ENCODE measurements around the gene SUGP1.
A peak's percentile ranks its signal among the peaks of the same experiment; 100 is the strongest.

Gene SUGP1, protein sequence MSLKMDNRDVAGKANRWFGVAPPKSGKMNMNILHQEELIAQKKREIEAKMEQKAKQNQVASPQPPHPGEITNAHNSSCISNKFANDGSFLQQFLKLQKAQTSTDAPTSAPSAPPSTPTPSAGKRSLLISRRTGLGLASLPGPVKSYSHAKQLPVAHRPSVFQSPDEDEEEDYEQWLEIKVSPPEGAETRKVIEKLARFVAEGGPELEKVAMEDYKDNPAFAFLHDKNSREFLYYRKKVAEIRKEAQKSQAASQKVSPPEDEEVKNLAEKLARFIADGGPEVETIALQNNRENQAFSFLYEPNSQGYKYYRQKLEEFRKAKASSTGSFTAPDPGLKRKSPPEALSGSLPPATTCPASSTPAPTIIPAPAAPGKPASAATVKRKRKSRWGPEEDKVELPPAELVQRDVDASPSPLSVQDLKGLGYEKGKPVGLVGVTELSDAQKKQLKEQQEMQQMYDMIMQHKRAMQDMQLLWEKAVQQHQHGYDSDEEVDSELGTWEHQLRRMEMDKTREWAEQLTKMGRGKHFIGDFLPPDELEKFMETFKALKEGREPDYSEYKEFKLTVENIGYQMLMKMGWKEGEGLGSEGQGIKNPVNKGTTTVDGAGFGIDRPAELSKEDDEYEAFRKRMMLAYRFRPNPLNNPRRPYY

DNA sequence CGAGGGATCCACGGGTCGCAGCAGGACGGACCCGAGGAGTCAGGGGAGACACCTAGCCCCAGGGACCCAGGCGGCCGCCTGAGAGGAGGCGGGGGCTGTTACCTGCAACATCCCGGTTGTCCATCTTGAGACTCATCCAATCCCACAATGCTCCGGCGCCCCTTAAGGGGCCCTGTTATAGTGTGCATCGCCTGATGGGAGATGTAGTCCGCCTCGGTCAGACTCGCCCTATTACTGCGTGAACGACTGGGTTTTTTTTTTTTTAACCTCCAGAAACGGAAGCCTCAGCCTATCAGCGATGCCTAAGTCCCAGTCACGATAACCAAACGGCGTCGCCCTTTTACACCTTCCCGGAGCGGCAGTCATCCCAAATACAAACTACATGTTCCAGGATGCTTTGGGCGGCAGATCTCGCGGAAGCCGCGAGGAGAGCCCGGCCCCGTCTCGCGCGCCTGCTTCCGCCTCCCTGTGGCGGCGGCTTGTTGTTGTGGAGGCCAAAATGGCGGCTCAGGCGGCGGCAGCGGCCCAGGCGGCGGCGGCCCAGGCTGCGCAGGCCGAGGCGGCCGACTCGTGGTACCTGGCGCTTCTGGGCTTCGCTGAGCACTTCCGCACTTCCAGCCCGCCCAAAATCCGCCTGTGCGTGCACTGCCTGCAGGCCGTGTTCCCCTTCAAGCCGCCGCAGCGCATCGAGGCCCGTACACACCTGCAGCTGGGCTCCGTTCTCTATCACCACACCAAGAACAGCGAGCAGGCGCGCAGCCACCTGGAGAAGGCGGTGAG, at the start of gene SUGP1, which contains the start of gene MAU2:
Gene SUGP1, minus strand, starts transcription at position 149 of the 780 bp plus-strand sequence. Its CDS starts 13 bp downstream, at position 136.
Gene MAU2, plus strand, starts transcription at position 469 of the 780 bp plus-strand sequence. Its CDS starts 31 bp downstream, at position 500.
- TF ChIP-seq, protein P1, sequence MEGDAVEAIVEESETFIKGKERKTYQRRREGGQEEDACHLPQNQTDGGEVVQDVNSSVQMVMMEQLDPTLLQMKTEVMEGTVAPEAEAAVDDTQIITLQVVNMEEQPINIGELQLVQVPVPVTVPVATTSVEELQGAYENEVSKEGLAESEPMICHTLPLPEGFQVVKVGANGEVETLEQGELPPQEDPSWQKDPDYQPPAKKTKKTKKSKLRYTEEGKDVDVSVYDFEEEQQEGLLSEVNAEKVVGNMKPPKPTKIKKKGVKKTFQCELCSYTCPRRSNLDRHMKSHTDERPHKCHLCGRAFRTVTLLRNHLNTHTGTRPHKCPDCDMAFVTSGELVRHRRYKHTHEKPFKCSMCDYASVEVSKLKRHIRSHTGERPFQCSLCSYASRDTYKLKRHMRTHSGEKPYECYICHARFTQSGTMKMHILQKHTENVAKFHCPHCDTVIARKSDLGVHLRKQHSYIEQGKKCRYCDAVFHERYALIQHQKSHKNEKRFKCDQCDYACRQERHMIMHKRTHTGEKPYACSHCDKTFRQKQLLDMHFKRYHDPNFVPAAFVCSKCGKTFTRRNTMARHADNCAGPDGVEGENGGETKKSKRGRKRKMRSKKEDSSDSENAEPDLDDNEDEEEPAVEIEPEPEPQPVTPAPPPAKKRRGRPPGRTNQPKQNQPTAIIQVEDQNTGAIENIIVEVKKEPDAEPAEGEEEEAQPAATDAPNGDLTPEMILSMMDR (IDR thresholded peaks at IDR 0.05; ENCODE audit: insufficient read depth, low read depth, low read length, missing control alignments) = peak; percentile 14
- H3K4me3 ChIP-seq (ENCODE audit: low read depth, low read length) = peak within 1 kb of the TSS; percentile 85
- peak; percentile 95 for DNase-seq (ENCODE audit: low read depth)

DNA sequence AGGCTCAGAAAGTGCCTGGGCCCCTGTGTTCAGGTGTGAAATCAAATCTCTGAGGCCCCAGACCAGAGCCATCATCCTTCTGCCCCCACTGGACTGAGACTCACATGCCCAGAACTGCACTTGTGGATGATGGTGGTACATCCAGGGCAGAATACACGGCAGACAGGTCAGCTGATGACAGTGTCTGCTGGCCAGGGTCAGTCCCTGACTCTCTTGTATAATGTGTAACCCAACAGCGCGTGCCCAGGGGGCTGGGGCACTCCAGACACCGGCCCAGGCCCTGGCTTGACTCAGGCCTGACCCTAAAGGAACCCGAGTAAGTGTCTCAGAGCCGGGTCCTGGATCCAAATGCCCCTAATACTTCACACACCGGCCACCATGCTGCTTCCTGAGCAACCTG, 47.8 kb upstream of the SUGP1 start:
- H3K4me3 ChIP-seq (ENCODE audit: low read depth, low read length) = no peak overlapping the region
- no peak for DNase-seq (ENCODE audit: low read depth)
- TF ChIP-seq, protein P1 (IDR thresholded peaks at IDR 0.05; ENCODE audit: insufficient read depth, low read depth, low read length, missing control alignments) = no peak

DNA sequence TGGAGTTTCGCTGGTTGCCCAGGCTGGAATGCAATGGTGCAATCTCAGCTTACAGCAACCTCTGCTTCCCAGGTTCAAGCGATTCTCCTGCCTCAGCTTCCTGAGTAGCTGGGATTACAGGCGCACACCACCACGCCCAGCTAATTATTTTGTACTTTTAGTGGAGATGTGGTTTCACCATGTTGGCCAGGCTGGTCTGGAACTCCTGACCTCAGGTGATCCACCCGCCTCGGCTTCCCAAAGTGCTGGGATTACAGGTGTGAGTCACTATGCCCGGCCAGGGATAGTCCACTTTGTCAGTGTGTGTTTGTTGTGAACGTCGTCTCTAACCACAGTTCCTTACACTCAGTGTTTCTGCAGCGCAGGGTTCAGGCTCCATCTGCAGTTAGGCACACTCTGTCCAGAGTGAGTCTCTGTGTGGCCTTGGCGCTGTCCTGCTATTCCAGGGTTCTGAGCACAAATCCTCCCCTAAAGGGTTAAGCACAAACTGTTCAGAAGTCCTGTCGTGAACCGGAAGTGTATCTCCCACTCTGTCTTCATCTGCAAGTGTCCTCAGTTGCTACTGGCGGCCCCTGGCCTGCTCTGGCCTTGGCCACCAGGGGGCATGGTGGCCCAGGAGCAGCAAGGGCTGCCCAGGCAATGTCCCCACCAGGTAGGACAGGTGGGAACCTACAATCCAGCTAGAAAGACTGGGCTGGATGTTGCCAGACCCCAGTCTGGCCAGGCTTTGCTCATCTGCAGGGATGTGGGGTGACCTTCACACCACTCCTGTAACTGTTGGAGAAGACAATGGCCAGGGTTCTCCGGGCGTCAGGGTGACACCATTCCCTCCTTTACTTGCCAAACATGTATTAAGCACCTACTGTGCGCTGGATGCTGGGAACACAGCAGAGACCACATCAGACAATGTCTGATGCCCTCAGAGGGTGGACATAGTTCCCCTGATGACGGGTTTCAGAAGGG, 46.4 kb upstream of the SUGP1 start:
- TF ChIP-seq, protein P1 (IDR thresholded peaks at IDR 0.05; ENCODE audit: insufficient read depth, low read depth, low read length, missing control alignments) = peak; percentile 98
- peak; percentile 91 for DNase-seq (ENCODE audit: low read depth)
- H3K4me3 ChIP-seq (ENCODE audit: low read depth, low read length) = no peak overlapping the region

DNA sequence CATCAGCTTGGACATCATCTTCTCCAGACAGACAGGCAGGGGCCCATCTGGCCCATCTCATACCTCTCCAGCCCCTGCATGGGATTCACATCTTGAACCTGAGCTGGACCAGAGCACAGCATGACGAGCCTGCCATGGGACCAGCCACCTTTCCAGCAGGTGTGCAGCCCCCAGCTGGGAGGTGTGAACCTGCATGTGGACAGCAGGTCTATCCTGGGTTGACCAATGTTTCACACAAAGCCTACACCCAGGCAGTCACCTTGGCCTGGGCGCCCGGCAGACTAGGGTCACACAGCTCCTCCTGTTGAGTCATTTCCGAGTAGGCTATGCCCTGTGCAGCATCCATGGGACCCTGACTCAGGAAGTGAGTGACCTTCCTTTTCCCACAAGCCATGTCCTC, 41.8 kb upstream of the SUGP1 start:
- TF ChIP-seq, protein P1 (IDR thresholded peaks at IDR 0.05; ENCODE audit: insufficient read depth, low read depth, low read length, missing control alignments) = no peak
- no peak overlapping the region for H3K4me3 ChIP-seq (ENCODE audit: low read depth, low read length)
- DNase-seq (ENCODE audit: low read depth) = no peak

DNA sequence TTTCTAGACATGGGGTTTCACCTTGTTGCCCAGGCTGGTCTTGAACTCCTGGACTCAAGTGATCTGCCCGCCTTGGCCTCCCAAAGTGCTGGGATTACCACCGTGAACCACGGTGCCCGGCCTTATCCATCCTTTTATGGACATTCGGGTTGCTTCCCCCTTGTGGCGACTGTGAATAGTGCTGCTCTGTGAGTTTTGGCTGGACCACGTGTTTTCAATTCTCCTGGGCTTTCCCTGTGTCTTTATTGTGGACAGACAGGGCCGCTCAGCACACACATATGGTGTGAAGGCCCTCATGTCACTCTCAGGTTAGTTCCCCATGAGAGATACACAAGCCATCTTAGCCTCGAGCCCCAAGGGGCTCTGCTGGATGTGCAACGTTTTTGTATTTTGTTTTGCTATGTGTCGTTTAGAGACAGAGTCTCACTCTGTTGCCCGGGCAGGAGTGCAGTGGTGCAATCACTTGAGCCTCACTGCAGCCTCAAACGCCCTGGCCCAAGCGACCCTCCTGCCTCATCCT, 40.8 kb upstream of the SUGP1 start:
- TF ChIP-seq, protein P1 (IDR thresholded peaks at IDR 0.05; ENCODE audit: insufficient read depth, low read depth, low read length, missing control alignments) = peak; percentile 76
- no peak overlapping the region; the same call in 1 of the 2 replicates for H3K4me3 ChIP-seq (ENCODE audit: low read depth, low read length)
- DNase-seq (ENCODE audit: low read depth) = peak; percentile 87
